Astrocyte of the spinal cord (primary cell): ENCODE results near the gene PARD3B.

Experiments
- DNase-seq: peaks from one replicate; pipeline ENCODE4 v3.0.0; 2011; ENCODE audit warnings: low read depth, low spot score
- H3K4me3 ChIP-seq: 2 replicates; pipeline ENCODE4 v1.5.1; 2011; ENCODE audit warnings: low read depth, mild to moderate bottlenecking, low read length, moderate library complexity
- CTCF ChIP-seq: IDR thresholded peaks from 2 replicates; pipeline ENCODE4 v1.5.1; 2012; ENCODE audit warnings: low read depth, mild to moderate bottlenecking, low read length, inconsistent platforms
- in situ Hi-C: cut with HindIII; loops from 2 replicates; pipeline ENCODE4 v1.10.0; 2017; ENCODE audit warnings: low sequenced_read_pairs

PARD3B gene

GRCh38 chr2:205386109-205386508 is 840.8 kb downstream of the PARD3B start:
- in situ Hi-C loops: no loop called here
- DNase-seq: peak; percentile 56
- H3K4me3 ChIP-seq: no peak overlapping the region
- TF ChIP-seq CTCF: no peak

DNA sequence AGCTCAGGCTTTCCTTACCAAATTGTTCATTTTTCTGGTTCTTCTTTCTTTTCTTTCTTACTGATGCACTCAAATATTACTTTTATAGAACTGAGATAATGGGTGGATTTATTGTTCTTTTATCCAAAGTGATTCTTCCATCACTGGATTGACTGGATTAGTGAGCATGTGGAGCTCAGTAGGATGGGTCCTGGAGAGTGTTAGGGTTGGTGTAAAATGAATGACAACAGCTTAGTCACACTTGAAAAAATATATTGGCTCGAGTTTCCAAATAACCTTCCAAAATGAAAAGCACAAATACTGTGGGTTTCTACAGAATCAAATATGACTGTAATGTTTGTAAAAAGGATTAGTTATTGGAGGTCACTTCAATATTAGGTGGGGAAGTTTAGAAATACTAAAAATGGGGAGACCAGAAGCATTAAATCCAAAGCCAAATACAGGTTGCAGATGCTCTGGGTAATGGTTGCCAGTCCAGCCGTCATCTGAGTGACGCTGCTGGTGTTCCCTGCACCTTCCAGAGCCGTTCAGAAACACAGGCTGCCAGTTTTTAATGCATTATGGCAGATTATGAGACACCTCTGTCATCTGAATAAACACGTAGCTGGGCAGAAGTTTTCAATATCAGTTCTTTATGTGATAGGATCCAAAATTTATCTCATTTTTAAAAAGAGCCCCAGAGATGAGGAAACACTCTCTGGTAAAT is 842.2 kb downstream of the PARD3B start:
- TF ChIP-seq CTCF: no peak
- in situ Hi-C loops: no loop called here
- no peak overlapping the region for H3K4me3 ChIP-seq
- DNase-seq: no peak

- no peak for TF ChIP-seq CTCF
- DNase-seq: no peak
- in situ Hi-C loops: no loop called here
- no peak overlapping the region for H3K4me3 ChIP-seq
Observed at GRCh38 chr2:205390866-205391265, 845.6 kb downstream of the PARD3B start.

DNA sequence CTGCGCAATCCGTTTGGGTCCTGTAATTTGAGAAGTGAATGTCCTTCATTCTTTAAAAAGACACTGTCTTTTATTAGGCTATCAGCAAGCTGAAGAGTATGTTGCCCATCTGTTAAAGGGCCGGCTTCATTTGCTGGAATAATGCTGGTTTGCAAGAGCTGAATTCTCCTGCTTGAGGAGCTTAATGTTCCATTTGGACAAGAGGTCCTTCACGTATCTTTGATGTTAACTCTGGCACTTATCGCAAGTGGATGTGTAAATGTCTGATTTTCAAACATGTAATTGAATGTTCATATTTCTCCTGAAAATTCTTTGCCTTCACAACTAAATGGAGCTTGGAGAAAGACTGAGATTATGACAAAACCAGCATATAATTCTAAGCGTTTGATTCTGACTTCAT is 856.2 kb downstream of the PARD3B start:
- in situ Hi-C loops: no loop called here
- TF ChIP-seq CTCF: no peak
- no peak overlapping the region for H3K4me3 ChIP-seq
- DNase-seq: no peak

DNA sequence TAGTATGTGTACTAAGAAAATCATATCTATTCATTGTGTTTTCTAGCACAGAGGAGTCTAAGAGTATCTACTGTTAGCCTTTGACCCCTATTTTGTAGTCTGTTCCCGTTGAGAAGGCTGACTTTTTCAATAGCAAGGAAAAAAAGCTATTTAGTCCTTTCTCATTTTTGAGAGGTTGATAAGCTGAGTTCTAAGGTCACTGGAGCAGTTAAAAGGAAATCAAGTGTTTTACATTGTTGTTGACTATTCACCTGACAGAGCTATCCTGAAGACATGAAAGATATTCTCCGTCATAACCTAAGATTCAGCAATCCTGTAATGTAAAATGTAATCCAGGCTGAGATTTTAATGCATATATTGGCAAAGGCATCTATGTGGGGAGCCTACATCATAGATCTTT is 856.7 kb downstream of the PARD3B start:
- no peak for TF ChIP-seq CTCF
- in situ Hi-C loops: no loop called here
- no peak overlapping the region for H3K4me3 ChIP-seq
- no peak for DNase-seq

GRCh38 chr2:205403244-205403825 is 858.1 kb downstream of the PARD3B start:
- in situ Hi-C loops: no loop called here
- no peak overlapping the region for H3K4me3 ChIP-seq
- DNase-seq: peak; percentile 72
- TF ChIP-seq CTCF: no peak
